Stimulated activated CD8-positive, alpha-beta memory T cell treated with anti-CD3 and anti-CD28 coated beads, Interleukin-15, amount 100 ng/mL, for 24 hours (primary cell): ENCODE data around the gene MYH1.

Experiments
- DNase-seq: peaks from one replicate; pipeline ENCODE4 v3.0.0-alpha.2; 2020; ENCODE audit warnings: low read depth

Gene MYH1

DNA sequence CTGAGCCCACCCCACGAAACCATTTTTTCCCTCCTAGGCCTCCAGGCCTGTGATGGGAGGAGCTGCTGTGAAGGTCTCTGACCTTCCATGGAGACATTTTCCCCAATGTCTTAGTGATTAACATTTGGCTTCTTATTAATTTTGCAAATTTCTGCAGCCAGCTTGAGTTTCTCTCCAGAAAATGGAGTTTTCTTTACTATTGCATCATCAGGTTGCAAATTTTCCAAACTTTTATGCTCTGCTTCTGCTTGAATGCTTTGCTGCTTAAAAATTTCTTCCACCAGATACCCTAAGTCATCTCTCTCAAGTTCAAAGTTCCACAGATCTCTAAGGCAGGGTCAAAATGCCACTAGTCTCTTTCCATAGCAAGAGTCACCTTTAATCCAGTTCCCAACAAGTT is 36.1 kb downstream of the MYH1 start:
- no peak for DNase-seq

DNA sequence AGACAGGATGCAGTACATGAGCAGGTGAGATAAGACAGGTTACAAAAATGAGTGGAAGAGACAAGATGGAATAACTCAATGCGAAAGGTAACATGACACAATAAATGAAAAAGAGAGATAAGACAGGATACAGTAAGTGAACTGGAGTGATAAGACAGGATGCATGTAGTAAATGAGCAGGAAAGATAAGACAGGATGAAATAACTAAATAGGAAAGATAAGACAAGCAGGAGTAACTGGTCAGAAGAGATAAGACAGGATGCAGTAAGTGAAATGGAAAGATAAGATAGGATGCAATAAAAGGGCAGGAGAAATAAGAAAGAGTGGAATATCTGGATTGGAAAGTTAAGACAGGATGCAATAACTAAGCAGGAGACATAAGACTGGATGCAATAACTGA is 40.6 kb downstream of the MYH1 start:
- no peak for DNase-seq

DNA sequence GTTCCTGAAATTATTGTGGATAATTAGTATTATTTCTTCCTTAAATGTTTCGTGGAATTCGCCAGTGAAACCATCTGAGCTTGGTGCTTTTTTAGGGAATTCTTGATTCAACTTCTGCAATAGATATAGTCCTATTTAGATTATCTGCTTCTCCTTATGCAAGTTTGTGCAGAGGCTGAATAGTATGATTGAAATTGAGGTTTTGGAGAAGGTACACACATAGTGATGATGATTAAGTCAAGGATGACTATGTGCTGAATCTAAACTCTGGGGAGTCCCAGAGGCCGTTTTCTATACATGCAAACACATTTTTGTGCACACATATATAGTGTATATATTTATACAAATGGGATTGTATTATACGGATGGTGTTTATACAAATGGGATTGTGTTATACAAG is 43.8 kb downstream of the MYH1 start:
- DNase-seq, result no peak

DNA sequence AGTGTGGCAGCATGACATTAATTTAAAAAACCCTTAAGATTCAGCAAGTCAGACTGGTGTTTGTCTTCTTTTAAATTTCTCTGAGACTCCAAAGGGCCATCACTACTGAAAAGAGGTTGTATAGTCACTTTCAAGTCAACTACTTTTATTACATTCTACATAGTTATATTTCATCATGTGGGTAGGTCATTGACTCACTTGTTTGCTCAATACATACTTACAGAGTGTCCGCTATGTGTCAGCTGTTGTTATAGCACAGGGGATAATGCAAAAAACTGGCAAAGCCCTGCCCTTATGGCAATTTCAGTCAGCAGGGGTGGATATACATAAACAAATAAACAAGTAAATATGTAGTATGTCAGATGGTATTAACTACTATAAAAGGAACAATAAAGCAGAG is 46.5 kb downstream of the MYH1 start:
- no peak for DNase-seq

DNA sequence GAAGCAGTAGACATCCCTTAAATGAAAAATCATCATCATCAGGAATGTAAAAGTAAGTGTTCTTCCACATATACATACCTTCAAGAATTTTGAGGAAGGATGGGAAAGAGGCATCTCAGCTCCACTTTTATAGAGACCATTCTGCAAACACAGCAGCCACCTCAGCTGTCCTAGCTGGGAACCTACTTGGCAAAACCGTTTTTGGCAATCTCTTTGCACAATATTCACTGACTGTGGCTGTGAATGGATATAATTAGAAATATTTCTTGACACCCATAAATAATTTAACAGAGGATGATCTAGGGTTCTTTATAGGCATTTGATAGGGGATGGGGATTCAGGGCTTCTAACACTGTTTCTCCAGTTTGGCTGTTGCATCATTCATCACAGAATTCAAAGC is 48.9 kb downstream of the MYH1 start, which contains the start of gene MYH4:
Gene MYH4 (minus strand): TSS at position 101 of the 400 bp plus-strand sequence. CDS start 2,814 bp downstream, outside the sequence.
- no peak for DNase-seq

DNA sequence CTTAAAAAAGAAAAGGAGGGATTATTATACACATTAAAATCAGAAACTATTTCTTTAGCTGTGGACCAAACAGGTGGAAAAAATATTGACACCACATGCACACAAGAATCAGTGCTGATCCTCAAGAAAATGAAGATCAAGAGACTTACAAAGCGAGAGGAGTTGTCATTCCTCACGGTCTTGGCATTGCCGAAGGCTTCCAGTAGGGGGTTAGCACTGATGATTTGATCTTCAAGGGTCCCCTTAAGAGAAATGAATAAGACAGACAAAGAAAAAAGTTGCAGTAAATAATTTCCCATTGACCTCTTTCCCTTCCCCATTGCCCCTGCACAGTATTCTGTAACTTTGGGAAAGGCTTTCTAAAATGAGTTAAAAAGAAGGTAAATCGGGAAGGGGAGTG is 54.9 kb downstream of the MYH1 start:
- DNase-seq, result no peak

DNA sequence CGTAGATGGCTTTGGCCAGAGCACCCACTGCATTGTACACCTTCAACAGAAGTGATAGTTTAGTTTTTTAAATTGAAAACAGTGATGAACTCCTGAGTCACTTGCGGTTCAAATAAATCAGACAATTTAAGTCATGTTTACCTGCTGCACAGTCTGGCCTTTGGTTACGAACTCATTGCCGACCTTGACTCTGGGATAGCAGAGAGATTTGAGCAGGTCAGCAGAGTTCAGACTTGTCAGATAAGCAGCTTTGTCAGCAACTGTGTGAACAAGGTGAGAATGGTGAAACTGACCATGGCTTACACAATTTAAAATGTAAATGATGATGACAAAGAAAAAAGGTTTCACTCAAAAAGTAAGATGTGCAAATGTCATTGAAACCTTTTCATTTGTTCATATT is 58.3 kb downstream of the MYH1 start:
- no peak for DNase-seq

DNA sequence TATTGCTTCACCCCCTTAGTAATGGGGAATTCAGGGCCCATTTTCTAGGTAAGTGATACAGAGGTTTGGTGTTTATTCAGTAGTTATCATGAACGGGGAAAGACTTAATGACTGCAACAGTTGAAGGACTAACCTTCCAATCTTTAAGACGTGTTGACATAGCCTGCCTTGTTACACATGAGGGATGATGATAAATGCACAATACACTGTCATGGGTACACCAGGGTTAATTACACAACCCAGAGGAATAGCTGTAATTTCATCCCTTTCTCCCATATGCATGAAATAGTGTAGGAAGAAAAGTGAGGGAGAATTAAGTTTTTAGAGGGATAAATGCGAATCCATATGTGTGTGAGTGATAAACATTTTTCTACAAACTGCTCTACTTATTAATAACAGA is 59.6 kb downstream of the MYH1 start:
- DNase-seq, result no peak

DNA sequence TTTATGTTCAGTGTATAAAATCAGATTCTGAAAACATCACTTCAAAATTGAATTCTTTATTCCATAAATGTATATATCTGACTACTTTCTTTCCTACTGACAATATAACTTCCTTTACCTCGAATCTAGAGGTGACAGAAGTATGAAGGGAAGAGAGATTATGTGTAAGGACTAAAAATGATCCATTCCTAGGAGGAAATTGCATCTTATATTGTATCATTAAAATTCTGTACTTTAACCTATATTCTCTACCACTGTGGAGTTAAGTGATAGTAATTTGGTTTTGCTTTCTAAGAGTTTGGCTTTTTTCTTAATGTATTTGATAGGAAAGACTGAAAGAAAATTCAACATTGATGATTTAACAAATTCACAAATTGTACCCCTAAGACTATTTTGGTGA is 60.4 kb downstream of the MYH1 start:
- no peak for DNase-seq

DNA sequence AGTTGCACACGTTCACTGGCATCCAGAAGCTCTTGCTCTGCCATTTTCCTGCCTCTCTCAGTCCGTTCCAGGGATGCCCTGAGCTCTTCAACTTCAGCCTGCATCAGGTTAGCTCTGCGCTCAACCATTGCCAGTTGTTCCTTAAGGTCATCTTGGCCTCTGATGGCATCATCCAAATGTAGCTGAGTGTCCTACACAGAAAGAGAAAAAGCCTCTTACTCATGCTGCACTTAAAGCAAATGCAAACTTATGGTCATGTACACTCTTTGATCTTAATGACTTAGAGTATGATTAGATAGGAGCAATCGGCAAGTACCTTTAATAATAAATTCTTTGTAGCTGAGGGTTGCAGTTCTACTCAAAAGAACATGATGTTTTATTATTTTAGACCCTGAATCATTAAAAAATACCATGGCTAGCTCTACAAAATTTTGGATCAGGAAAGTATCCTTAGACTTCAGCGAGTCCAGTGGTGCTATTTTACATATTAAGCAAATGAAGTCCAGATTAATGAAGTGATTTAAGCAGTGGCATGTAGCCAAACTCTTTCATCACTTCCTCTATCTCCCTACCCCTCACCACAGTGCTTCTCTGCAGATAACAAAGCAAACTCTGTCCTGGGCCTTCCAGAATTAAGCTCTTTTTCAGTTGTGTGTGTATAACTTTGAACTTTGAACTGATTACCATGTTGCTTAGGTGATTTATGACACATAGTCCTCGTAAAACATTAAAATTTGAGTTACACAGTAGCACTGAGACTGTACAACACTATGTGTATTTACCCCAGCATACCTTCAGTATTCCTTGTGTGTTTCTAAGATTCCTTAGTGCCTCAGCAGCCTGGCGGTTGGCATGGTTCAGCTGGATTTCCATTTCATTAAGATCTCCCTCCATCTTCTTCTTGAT is 71.1 kb downstream of the MYH1 start:
- DNase-seq, result no peak
